ENCODE measurements around the gene FOXRED2.

FOXRED2 gene

GRCh38 chr22:36461665-36462649 lies 44.9 kb downstream of the FOXRED2 start:
- Histone ChIP-seq H3K9ac (ENCODE audit: low read length) (no peak overlapping the region), H4K8ac (ENCODE audit: low read length) (peak overlapping the region; percentile 81), H3K4me1 (ENCODE audit: control insufficient read depth, insufficient read depth, low read depth, low read length) (peaks cover 59% of the 10 kb centered on the region), H3K27ac (ENCODE audit: low read length, poor library complexity, severe bottlenecking) (peak overlapping the region; percentile 97), H2BK12ac (ENCODE audit: low read length in 2 of 2) (peak overlapping the region; percentile 93 to 97), H3K79me1 (replicated peaks; ENCODE audit: low read length, poor library complexity, severe bottlenecking) (peaks cover 7% of the 10 kb centered on the region), H2BK5ac (ENCODE audit: low read depth, low read length, poor library complexity, severe bottlenecking) (peak overlapping the region; percentile 91), H4K91ac (ENCODE audit: low read length) (peak overlapping the region; percentile 94), H3K27me3 (ENCODE audit: control insufficient read depth in 1 of 2, insufficient read depth in 1 of 2, low read length in 2 of 2) (no peaks in the 10 kb centered on the region), H3K4ac (ENCODE audit: low read depth in 1 of 2, low read length in 2 of 2) (peak overlapping the region in 1 of 2 experiments; percentile 83), H3K14ac (ENCODE audit: low read length in 2 of 2) (peak overlapping the region in 1 of 2 experiments; percentile 19), H3K9me3 (ENCODE audit: control insufficient read depth, low read length) (no peaks in the 10 kb centered on the region), H3K18ac (ENCODE audit: low read depth in 1 of 2, low read length in 2 of 2) (peak overlapping the region; percentile 50 to 79), H2AK5ac (ENCODE audit: low read length, severe bottlenecking) (peak overlapping the region; percentile 100), H3K4me3 (ENCODE audit: insufficient read depth in 1 of 2, low read depth in 1 of 2, low read length in 2 of 2) (no peak overlapping the region), H2BK120ac (ENCODE audit: low read depth, low read length) (peak overlapping the region; percentile 42), H2AFZ (ENCODE audit: low read depth, low read length) (no peak overlapping the region), H3K36me3 (ENCODE audit: control insufficient read depth in 1 of 2, insufficient read depth in 2 of 2, low read depth in 1 of 2, low read length in 2 of 2) (peaks cover 0 to 5% of the 10 kb centered on the region in 2 experiments), H3K4me2 (ENCODE audit: low read length, poor library complexity, severe bottlenecking) (no peak overlapping the region), H2BK15ac (ENCODE audit: low read depth, poor library complexity, severe bottlenecking) (peak overlapping the region; percentile 2), H3K23ac (ENCODE audit: low read length in 2 of 2) (no peak overlapping the region)
- peak; percentile 94 for DNase-seq
- 59% methylated on average over 16 of the region's 16 CpGs for WGBS

- WGBS: 97% methylated on average over 8 of the region's 8 CpGs
- no peak overlapping the region for H3K4ac ChIP-seq (ENCODE audit: low read depth in 1 of 2, low read length in 2 of 2)
- H2BK120ac ChIP-seq (ENCODE audit: low read depth, low read length): no peak overlapping the region
- no peak overlapping the region for H3K4me2 ChIP-seq (ENCODE audit: low read length, poor library complexity, severe bottlenecking)
- no peak overlapping the region for H2BK5ac ChIP-seq (ENCODE audit: low read depth, low read length, poor library complexity, severe bottlenecking)
- H2BK15ac ChIP-seq (ENCODE audit: low read depth, poor library complexity, severe bottlenecking): no peak overlapping the region
- no peak overlapping the region for H3K18ac ChIP-seq (ENCODE audit: low read depth in 1 of 2, low read length in 2 of 2)
- H3K36me3 ChIP-seq (ENCODE audit: control insufficient read depth in 1 of 2, insufficient read depth in 2 of 2, low read depth in 1 of 2, low read length in 2 of 2): no peaks in the 10 kb centered on the region
- no peak overlapping the region for H3K4me3 ChIP-seq (ENCODE audit: insufficient read depth in 1 of 2, low read depth in 1 of 2, low read length in 2 of 2)
- H3K14ac ChIP-seq (ENCODE audit: low read length in 2 of 2): no peak overlapping the region
- H2AK5ac ChIP-seq (ENCODE audit: low read length, severe bottlenecking): peak overlapping the region; percentile 45
- H2BK12ac ChIP-seq (ENCODE audit: low read length in 2 of 2): no peak overlapping the region
- H3K79me1 ChIP-seq (replicated peaks; ENCODE audit: low read length, poor library complexity, severe bottlenecking): peaks cover 7% of the 10 kb centered on the region
- no peak overlapping the region for H2AFZ ChIP-seq (ENCODE audit: low read depth, low read length)
- H3K23ac ChIP-seq (ENCODE audit: low read length in 2 of 2): no peak overlapping the region
- H3K9ac ChIP-seq (ENCODE audit: low read length): no peak overlapping the region
- no peaks in the 10 kb centered on the region for H3K9me3 ChIP-seq (ENCODE audit: control insufficient read depth, low read length)
- H4K8ac ChIP-seq (ENCODE audit: low read length): no peak overlapping the region
- no peaks in the 10 kb centered on the region for H3K27me3 ChIP-seq (ENCODE audit: control insufficient read depth in 1 of 2, insufficient read depth in 1 of 2, low read length in 2 of 2)
- no peak overlapping the region for H3K27ac ChIP-seq (ENCODE audit: low read length, poor library complexity, severe bottlenecking)
- H3K4me1 ChIP-seq (ENCODE audit: control insufficient read depth, insufficient read depth, low read depth, low read length): peaks cover 48% of the 10 kb centered on the region
- H4K91ac ChIP-seq (ENCODE audit: low read length): no peak overlapping the region
- no peak for DNase-seq
Observed at GRCh38 chr22:36460202-36460601, 46.6 kb downstream of the FOXRED2 start.

- H3K4me2 ChIP-seq (ENCODE audit: low read length, poor library complexity, severe bottlenecking): no peak overlapping the region
- H3K27ac ChIP-seq (ENCODE audit: low read length, poor library complexity, severe bottlenecking): no peak overlapping the region
- peaks cover 41% of the 10 kb centered on the region for H3K4me1 ChIP-seq (ENCODE audit: control insufficient read depth, insufficient read depth, low read depth, low read length)
- peak overlapping the region; percentile 87 for H4K8ac ChIP-seq (ENCODE audit: low read length)
- peak overlapping the region; percentile 81 for H2AFZ ChIP-seq (ENCODE audit: low read depth, low read length)
- H4K91ac ChIP-seq (ENCODE audit: low read length): peak overlapping the region; percentile 97
- 66% methylated on average over 14 of the region's 14 CpGs for WGBS
- peak overlapping the region; percentile 34 to 85 for H2BK12ac ChIP-seq (ENCODE audit: low read length in 2 of 2)
- peak overlapping the region in 1 of 2 experiments; percentile 5 for H3K4me3 ChIP-seq (ENCODE audit: insufficient read depth in 1 of 2, low read depth in 1 of 2, low read length in 2 of 2)
- peak overlapping the region; percentile 90 to 94 for H3K18ac ChIP-seq (ENCODE audit: low read depth in 1 of 2, low read length in 2 of 2)
- H3K9ac ChIP-seq (ENCODE audit: low read length): peak overlapping the region; percentile 50
- peak overlapping the region; percentile 90 for H2BK15ac ChIP-seq (ENCODE audit: low read depth, poor library complexity, severe bottlenecking)
- H2BK120ac ChIP-seq (ENCODE audit: low read depth, low read length): peak overlapping the region; percentile 81
- H3K36me3 ChIP-seq (ENCODE audit: control insufficient read depth in 1 of 2, insufficient read depth in 2 of 2, low read depth in 1 of 2, low read length in 2 of 2): no peaks in the 10 kb centered on the region
- H2AK5ac ChIP-seq (ENCODE audit: low read length, severe bottlenecking): peak overlapping the region; percentile 81
- H3K9me3 ChIP-seq (ENCODE audit: control insufficient read depth, low read length): no peaks in the 10 kb centered on the region
- H3K4ac ChIP-seq (ENCODE audit: low read depth in 1 of 2, low read length in 2 of 2): peak overlapping the region; percentile 83 to 84
- H2BK5ac ChIP-seq (ENCODE audit: low read depth, low read length, poor library complexity, severe bottlenecking): no peak overlapping the region
- peak; percentile 65 for DNase-seq
- no peaks in the 10 kb centered on the region for H3K27me3 ChIP-seq (ENCODE audit: control insufficient read depth in 1 of 2, insufficient read depth in 1 of 2, low read length in 2 of 2)
- peak overlapping the region in 1 of 2 experiments; percentile 90 for H3K14ac ChIP-seq (ENCODE audit: low read length in 2 of 2)
- no peaks in the 10 kb centered on the region for H3K79me1 ChIP-seq (replicated peaks; ENCODE audit: low read length, poor library complexity, severe bottlenecking)
- peak overlapping the region in 1 of 2 experiments; percentile 43 for H3K23ac ChIP-seq (ENCODE audit: low read length in 2 of 2)
Observed at GRCh38 chr22:36457688-36458450, 49.0 kb downstream of the FOXRED2 start.

GRCh38 chr22:36456464-36456845 lies 50.4 kb downstream of the FOXRED2 start:
- WGBS: 79% methylated on average over 9 of the region's 12 CpGs
- H3K36me3 ChIP-seq (ENCODE audit: control insufficient read depth in 1 of 2, insufficient read depth in 2 of 2, low read depth in 1 of 2, low read length in 2 of 2): no peaks in the 10 kb centered on the region
- H2BK5ac ChIP-seq (ENCODE audit: low read depth, low read length, poor library complexity, severe bottlenecking): no peak overlapping the region
- H3K4me3 ChIP-seq (ENCODE audit: insufficient read depth in 1 of 2, low read depth in 1 of 2, low read length in 2 of 2): no peak overlapping the region
- H3K23ac ChIP-seq (ENCODE audit: low read length in 2 of 2): no peak overlapping the region
- H2AK5ac ChIP-seq (ENCODE audit: low read length, severe bottlenecking): peak overlapping the region; percentile 60
- H3K14ac ChIP-seq (ENCODE audit: low read length in 2 of 2): no peak overlapping the region
- no peak overlapping the region for H3K4me2 ChIP-seq (ENCODE audit: low read length, poor library complexity, severe bottlenecking)
- peaks cover 41% of the 10 kb centered on the region for H3K4me1 ChIP-seq (ENCODE audit: control insufficient read depth, insufficient read depth, low read depth, low read length)
- H2BK12ac ChIP-seq (ENCODE audit: low read length in 2 of 2): peak overlapping the region in 1 of 2 experiments; percentile 60
- H3K4ac ChIP-seq (ENCODE audit: low read depth in 1 of 2, low read length in 2 of 2): no peak overlapping the region
- no peak overlapping the region for H4K8ac ChIP-seq (ENCODE audit: low read length)
- no peak overlapping the region for H3K27ac ChIP-seq (ENCODE audit: low read length, poor library complexity, severe bottlenecking)
- H4K91ac ChIP-seq (ENCODE audit: low read length): no peak overlapping the region
- no peaks in the 10 kb centered on the region for H3K79me1 ChIP-seq (replicated peaks; ENCODE audit: low read length, poor library complexity, severe bottlenecking)
- peak overlapping the region; percentile 24 for H2BK120ac ChIP-seq (ENCODE audit: low read depth, low read length)
- no peaks in the 10 kb centered on the region for H3K27me3 ChIP-seq (ENCODE audit: control insufficient read depth in 1 of 2, insufficient read depth in 1 of 2, low read length in 2 of 2)
- DNase-seq: no peak
- H2BK15ac ChIP-seq (ENCODE audit: low read depth, poor library complexity, severe bottlenecking): no peak overlapping the region
- H3K9me3 ChIP-seq (ENCODE audit: control insufficient read depth, low read length): no peaks in the 10 kb centered on the region
- H3K9ac ChIP-seq (ENCODE audit: low read length): no peak overlapping the region
- no peak overlapping the region for H2AFZ ChIP-seq (ENCODE audit: low read depth, low read length)
- no peak overlapping the region for H3K18ac ChIP-seq (ENCODE audit: low read depth in 1 of 2, low read length in 2 of 2)

All from mesenchymal stem cell (in vitro differentiated cells and primary cell).